ENCODE data around the gene GLB1L3. TPM values are rescaled to one million over a fixed set of nuclear protein-coding genes. Genes with fewer than 3 reads are reported as not detected.

Gene GLB1L3
- total and polyA plus RNA-seq, 2 of the 4 experiments (the other 2 are of a cell fraction) = not detected

DNA sequence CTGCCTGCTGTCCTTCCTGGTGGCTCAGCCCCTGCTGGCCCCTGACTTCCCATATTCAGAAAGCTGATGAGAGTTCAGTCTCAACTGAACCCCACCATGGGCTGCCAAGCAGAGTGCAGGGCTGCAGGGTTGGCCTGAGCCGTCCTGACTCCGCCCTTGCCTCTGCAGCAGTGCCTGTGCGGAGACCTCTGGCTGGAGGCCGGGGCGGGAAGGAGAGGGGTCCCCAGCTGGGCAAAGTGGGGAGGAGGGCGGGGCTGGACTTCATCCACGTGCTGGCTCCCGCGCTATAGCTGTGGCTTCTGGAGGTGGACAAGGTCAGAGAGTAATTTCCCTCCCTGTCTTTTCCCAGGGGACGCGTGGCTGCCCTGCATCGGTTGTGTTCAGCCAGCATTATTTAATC, 13.6 kb downstream of the GLB1L3 start:
- H4K91ac ChIP-seq (ENCODE audit: insufficient read depth, low read depth, low read length) = no peak overlapping the region
- ChIA-PET POLR2A (ENCODE audit: unreplicated experiment) (no interaction called here), CTCF (no interaction called here)
- no peak overlapping the region for H4K5ac ChIP-seq (ENCODE audit: low read depth, low read length)
- no peak overlapping the region for H2BK15ac ChIP-seq (ENCODE audit: low read depth, low read length)
- H3K4me2 ChIP-seq (ENCODE audit: low read depth, low read length) = no peak overlapping the region
- no TSS peak for BruUV-seq (replicated peaks)
- no peak overlapping the region for H2AK5ac ChIP-seq (ENCODE audit: low read depth, low read length)
- H3K23ac ChIP-seq (ENCODE audit: low read depth, low read length) = no peak overlapping the region
- H2BK120ac ChIP-seq (ENCODE audit: low read depth, low read length) = no peak overlapping the region
- H2AFZ ChIP-seq (replicated peaks; ENCODE audit: low read length, poor library complexity) = no peak overlapping the region
- no peaks in the 10 kb centered on the region for H3K9me1 ChIP-seq (ENCODE audit: insufficient read depth, low read length)
- in situ Hi-C loops (cut with MboI; ENCODE audit: low sequenced_read_pairs) = no loop called here
- no peak overlapping the region for H2BK20ac ChIP-seq (ENCODE audit: low read depth, low read length)
- no peak overlapping the region for H3K27ac ChIP-seq (ENCODE audit: insufficient read depth, low read length)
- H4K20me1 ChIP-seq (ENCODE audit: insufficient read depth, low read length) = no peaks in the 10 kb centered on the region
- WGBS, 2 experiments (ENCODE audit: extremely low coverage in 2 of 2, insufficient read length in 1 of 2) = no CpG with 5 or more reads among the region's 12 CpGs
- H3K4ac ChIP-seq (ENCODE audit: low read depth, low read length) = no peak overlapping the region
- no peaks in the 10 kb centered on the region for H3K27me3 ChIP-seq (ENCODE audit: control insufficient read depth, insufficient read depth, low read length)
- H4K8ac ChIP-seq (ENCODE audit: low read depth in 2 of 2, low read length in 2 of 2) = no peak overlapping the region
- dilution Hi-C loops (cut with HindIII; ENCODE audit: low sequenced_read_pairs, unreplicated experiment) = no loop called here
- H3K79me1 ChIP-seq (ENCODE audit: low read depth in 1 of 2, low read length in 2 of 2) = no peaks in the 10 kb centered on the region
- H3K56ac ChIP-seq (ENCODE audit: extremely low read depth, insufficient read depth, low read length) = no peak overlapping the region
- DNase-seq (no peak), ATAC-seq (ENCODE audit: low read depth) (no peak)
- H3K36me3 ChIP-seq (ENCODE audit: control insufficient read depth, insufficient read depth, low read length) = no peaks in the 10 kb centered on the region
- no peak overlapping the region for H2BK5ac ChIP-seq (ENCODE audit: low read depth, low read length, poor library complexity, severe bottlenecking)
- H2AK9ac ChIP-seq (replicated peaks; ENCODE audit: low read depth, low read length, poor library complexity) = no peak overlapping the region
- H3K9me3 ChIP-seq (ENCODE audit: control insufficient read depth, insufficient read depth, low read length) = no peaks in the 10 kb centered on the region; the same call in 1 of the 2 replicates
- intact Hi-C loops (cut with micrococcal nuclease) = no loop called here
- H3K4me3 ChIP-seq (ENCODE audit: insufficient read depth, low read depth, low read length) = no peak overlapping the region
- no peak overlapping the region for H3K9ac ChIP-seq (ENCODE audit: low read depth, low read length)
- H3K14ac ChIP-seq (replicated peaks; ENCODE audit: low read depth, low read length) = no peak overlapping the region
- H3K4me1 ChIP-seq (ENCODE audit: control insufficient read depth, insufficient read depth, low read length) = no peaks in the 10 kb centered on the region
- TF ChIP-seq, protein P1, sequence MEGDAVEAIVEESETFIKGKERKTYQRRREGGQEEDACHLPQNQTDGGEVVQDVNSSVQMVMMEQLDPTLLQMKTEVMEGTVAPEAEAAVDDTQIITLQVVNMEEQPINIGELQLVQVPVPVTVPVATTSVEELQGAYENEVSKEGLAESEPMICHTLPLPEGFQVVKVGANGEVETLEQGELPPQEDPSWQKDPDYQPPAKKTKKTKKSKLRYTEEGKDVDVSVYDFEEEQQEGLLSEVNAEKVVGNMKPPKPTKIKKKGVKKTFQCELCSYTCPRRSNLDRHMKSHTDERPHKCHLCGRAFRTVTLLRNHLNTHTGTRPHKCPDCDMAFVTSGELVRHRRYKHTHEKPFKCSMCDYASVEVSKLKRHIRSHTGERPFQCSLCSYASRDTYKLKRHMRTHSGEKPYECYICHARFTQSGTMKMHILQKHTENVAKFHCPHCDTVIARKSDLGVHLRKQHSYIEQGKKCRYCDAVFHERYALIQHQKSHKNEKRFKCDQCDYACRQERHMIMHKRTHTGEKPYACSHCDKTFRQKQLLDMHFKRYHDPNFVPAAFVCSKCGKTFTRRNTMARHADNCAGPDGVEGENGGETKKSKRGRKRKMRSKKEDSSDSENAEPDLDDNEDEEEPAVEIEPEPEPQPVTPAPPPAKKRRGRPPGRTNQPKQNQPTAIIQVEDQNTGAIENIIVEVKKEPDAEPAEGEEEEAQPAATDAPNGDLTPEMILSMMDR (conservative IDR thresholded peaks at IDR 0.05; ENCODE audit: low read depth, low read length) = no peak
- TF ChIP-seq MAZ (IDR thresholded peaks at IDR 0.05; ENCODE audit: borderline replicate concordance, low read depth, low read length) (no peak), BHLHE40 (IDR thresholded peaks at IDR 0.05; ENCODE audit: low read depth, low read length) (no peak), RCOR1 (IDR thresholded peaks at IDR 0.05; ENCODE audit: insufficient replicate concordance, low read length) (no peak), CEBPB (IDR thresholded peaks at IDR 0.05; ENCODE audit: low read depth, low read length) (no peak), POLR2A (IDR thresholded peaks at IDR 0.05; ENCODE audit: low read depth, low read length) (no peak), CHD1 (IDR thresholded peaks at IDR 0.05; ENCODE audit: low read depth, low read length) (no peak), MXI1 (IDR thresholded peaks at IDR 0.05; ENCODE audit: borderline replicate concordance, low read depth, low read length) (no peak), NFE2L2 (IDR thresholded peaks at IDR 0.05; ENCODE audit: low read depth, low read length) (no peak), SMC3 (IDR thresholded peaks at IDR 0.05; ENCODE audit: low read depth, low read length) (no peak), RAD21 (IDR thresholded peaks at IDR 0.05; ENCODE audit: low read length) (no peak), FOS (IDR thresholded peaks at IDR 0.05; ENCODE audit: low read depth, low read length) (no peak), RFX5 (IDR thresholded peaks at IDR 0.05; ENCODE audit: low read depth, low read length) (no peak), MAFK (IDR thresholded peaks at IDR 0.05; ENCODE audit: low read depth, low read length) (no peak)
- TF ChIP-seq, protein P2, sequence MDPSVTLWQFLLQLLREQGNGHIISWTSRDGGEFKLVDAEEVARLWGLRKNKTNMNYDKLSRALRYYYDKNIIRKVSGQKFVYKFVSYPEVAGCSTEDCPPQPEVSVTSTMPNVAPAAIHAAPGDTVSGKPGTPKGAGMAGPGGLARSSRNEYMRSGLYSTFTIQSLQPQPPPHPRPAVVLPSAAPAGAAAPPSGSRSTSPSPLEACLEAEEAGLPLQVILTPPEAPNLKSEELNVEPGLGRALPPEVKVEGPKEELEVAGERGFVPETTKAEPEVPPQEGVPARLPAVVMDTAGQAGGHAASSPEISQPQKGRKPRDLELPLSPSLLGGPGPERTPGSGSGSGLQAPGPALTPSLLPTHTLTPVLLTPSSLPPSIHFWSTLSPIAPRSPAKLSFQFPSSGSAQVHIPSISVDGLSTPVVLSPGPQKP (IDR thresholded peaks at IDR 0.05; ENCODE audit: borderline replicate concordance, low read depth, low read length) = no peak
- TF ChIP-seq, protein P3, sequence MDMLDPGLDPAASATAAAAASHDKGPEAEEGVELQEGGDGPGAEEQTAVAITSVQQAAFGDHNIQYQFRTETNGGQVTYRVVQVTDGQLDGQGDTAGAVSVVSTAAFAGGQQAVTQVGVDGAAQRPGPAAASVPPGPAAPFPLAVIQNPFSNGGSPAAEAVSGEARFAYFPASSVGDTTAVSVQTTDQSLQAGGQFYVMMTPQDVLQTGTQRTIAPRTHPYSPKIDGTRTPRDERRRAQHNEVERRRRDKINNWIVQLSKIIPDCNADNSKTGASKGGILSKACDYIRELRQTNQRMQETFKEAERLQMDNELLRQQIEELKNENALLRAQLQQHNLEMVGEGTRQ (IDR thresholded peaks at IDR 0.05; ENCODE audit: low read depth, low read length) = no peak
- H3K18ac ChIP-seq (ENCODE audit: low read depth, low read length) = no peak overlapping the region

All from IMR-90 (cell line).